MM.1S (cell line): Measurements from ENCODE around the gene ABCA13.

Experiments
- EZH2 ChIP-seq: fragments of 300-600 bp; sonication (generic); optimal IDR thresholded peaks from 2 replicates; pipeline ENCODE3; 2017; ENCODE audit warnings: low read depth, mild to moderate bottlenecking, antibody characterized with exemption, low read length, mixed read lengths
- TF ChIP-seq, protein P1 (sequence below): fragments of 300-600 bp; sonication (generic); IDR thresholded peaks from 2 replicates; pipeline ENCODE4 v1.5.1; 2016; ENCODE audit warnings: antibody characterized with exemption, low read length, mixed read lengths

DNA sequence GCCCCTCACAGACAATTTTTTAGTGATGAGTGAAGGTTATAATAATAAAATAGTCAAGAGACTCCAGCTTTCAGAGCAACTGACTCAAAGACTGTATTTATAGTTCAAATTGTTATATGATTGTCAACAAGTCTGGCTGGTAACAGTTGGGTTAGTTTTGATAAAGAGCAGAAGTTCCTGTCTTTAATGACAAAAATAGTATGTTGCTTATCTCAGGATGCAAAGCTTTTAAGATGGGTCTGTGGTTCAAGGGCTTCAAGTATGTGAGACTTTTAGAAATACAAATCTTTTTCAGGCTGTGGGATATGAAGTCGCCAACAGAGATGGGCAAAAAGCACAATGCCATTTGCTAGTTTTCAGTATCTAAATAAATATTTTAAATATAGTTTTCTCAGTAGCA, 118.4 kb downstream of the ABCA13 start:
- TF ChIP-seq, protein P1, sequence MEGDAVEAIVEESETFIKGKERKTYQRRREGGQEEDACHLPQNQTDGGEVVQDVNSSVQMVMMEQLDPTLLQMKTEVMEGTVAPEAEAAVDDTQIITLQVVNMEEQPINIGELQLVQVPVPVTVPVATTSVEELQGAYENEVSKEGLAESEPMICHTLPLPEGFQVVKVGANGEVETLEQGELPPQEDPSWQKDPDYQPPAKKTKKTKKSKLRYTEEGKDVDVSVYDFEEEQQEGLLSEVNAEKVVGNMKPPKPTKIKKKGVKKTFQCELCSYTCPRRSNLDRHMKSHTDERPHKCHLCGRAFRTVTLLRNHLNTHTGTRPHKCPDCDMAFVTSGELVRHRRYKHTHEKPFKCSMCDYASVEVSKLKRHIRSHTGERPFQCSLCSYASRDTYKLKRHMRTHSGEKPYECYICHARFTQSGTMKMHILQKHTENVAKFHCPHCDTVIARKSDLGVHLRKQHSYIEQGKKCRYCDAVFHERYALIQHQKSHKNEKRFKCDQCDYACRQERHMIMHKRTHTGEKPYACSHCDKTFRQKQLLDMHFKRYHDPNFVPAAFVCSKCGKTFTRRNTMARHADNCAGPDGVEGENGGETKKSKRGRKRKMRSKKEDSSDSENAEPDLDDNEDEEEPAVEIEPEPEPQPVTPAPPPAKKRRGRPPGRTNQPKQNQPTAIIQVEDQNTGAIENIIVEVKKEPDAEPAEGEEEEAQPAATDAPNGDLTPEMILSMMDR: no peak
- no peak for TF ChIP-seq EZH2
